DMS 273 (cell line): ENCODE data around the gene NEDD4L.
A peak's percentile ranks its signal among the peaks of the same experiment; 100 is the strongest.
"Not testable (repeated sequence)": the region's sequence is repeated elsewhere in the genome, so short reads cannot be mapped to it uniquely, and the experiment has no call there.

Experiments
- DNase-seq: peaks from one replicate; lab custom pipeline; 2025; ENCODE audit not compliant: unreplicated experiment; lab: John Stamatoyannopoulos, UW

The NEDD4L gene

DNA sequence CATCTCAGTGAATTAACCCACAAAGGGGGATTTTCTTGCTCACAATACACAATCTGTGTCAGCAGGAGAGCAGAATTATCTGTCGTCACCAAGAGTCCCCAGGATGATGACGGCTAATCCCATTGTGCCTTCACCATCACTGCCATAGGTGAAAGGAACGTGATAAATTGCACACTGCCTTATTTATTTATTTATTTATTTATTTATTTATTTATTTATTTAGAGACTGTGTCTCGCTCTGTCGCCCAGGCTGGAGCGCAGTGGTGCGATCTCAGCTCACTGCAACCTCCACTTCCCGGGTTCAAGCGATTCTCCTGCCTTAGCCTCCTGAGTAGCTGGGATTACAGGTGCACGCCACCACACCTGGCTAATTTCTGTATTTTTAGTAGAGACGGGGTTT is 238.8 kb downstream of the NEDD4L start:
- DNase-seq, result not testable (repeated sequence)

DNA sequence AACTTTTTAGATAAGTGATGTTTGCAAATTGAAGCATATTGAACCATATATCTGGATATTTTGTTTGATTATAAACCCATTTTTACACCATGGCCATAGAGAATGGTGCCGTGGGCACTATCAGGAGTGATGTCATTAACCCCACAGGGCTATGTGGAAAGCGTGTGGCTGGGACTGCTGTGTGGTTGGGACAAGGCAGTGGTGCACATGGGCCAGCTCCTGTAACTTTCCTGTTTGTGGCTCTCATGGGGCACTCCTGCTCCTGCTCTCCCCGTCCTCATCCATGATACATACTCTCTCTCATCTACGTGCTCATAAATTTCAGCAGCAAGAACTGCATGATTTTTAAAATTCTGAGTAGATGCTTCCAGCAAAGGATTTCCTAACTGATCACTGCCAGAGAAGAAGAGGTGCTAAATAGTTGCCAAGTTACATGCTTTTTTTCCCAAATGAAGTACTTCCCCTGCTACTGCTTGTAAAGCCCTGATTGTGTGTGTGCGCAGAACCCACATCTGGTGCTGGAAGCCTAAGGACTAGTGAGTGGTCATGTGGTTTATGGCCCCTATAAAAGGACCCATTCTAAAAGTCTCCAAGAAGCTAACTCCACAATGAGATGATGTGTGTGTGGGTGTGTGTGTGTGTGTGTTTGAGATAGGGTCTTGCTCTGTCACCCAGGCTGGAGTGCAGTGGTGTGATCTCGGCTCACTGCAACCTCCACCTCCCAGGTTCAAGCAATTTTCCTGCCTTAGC is 240.8 kb downstream of the NEDD4L start:
- no peak for DNase-seq

DNA sequence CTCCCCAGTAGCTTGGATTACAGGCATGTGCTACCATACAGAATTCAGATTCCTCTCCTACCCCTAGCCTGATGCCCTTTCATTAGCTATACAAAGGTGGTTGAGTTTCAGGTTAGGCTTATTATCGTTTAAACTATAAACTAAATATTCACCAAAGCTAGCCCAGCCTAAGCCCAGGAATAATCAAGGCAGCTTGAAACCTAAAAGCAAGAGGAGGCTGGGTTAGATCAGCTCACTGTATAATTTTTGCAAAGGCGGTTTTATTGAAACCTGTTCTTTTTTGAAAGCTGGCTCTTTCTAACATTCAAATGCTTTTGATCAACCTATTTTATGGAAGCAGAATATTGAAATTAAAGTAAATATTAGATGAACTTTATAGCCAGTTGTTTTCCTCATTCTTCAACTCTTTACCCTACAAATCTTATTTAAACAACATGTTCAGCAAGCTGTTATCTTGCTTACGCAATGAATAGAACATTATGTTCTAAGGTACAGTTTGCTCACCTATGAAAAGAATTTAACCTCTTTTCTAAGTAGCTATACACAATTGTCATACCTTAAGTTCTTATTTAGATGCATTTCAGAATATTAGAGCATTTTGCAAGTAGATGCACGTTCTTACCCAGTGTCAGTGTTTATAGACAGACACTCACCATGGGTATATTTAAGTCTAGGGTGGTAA is 241.6 kb downstream of the NEDD4L start:
- DNase-seq, result no peak

DNA sequence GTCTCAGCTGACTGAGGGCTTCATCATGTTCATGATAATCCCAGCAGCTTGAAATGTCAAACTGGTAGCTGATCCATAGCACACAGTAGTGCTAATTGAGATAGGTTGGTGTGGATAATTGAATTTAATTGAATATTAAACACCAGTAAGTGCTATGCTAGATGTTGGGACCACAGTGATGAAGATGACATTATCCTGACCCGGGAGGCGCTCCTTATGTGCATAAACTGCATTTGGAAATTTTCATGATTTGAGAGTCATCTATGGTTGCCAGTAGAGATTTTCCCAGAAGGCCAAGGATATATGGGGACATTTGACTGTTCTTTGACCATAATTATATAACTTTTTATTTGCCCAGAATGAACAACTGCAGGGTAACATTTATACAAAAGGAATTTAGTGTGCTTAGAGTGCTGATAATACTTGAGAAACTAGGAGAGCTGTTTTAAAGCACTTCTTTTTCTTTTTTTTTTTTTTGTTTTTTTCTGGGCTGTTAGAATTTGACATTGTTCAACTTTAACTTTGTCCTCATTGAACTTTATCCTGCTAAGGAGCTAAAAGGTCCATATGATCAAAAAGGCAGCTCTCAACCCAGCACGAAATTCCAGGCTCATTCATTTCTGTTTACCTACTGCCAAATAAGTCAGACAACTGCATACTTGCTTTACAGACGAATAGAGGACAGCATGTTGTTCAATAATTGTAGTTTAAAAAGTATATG is 242.8 kb downstream of the NEDD4L start:
- no peak for DNase-seq

DNA sequence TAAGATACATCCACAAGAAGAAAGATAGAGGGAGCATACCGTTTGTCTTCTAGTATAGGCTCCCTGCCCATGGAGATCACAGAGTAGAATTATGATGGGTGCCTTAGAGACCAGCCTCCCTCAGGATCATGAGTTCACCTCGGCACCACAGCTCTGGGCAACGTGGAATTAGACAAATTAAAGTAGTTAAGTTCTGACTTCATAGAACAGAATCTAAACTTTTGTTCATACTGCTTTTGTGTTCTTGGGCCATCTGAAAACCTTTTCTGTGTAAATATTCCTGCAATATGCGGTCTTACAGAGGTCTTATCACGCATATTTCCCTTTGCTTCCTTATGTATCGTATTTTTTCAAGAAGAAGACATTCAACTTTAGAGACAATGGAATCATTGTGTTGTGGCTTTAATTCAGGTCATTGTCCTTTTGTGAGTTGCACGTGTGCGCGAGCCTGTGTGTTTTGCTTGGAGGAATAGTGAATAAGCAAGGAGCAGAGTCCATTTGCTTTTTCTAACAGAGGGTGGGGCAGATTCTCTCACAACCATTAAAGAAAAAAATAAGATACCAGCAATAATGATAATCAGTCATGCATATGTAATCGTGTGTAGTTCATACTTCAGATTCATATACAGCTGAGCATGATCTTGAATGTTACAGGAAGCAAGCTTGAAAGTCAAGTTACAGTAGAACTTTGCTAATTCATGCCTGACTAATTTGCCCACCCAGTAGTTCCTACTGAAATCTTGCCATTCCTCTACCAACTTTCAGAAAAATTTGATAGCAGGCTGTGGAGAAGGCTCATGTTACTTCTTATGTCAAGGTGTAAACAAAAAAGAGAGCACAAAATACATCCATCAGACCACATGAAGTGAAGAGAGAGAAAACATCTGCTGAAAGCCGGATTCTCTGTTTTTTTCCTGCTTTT is 243.6 kb downstream of the NEDD4L start:
- no peak for DNase-seq

DNA sequence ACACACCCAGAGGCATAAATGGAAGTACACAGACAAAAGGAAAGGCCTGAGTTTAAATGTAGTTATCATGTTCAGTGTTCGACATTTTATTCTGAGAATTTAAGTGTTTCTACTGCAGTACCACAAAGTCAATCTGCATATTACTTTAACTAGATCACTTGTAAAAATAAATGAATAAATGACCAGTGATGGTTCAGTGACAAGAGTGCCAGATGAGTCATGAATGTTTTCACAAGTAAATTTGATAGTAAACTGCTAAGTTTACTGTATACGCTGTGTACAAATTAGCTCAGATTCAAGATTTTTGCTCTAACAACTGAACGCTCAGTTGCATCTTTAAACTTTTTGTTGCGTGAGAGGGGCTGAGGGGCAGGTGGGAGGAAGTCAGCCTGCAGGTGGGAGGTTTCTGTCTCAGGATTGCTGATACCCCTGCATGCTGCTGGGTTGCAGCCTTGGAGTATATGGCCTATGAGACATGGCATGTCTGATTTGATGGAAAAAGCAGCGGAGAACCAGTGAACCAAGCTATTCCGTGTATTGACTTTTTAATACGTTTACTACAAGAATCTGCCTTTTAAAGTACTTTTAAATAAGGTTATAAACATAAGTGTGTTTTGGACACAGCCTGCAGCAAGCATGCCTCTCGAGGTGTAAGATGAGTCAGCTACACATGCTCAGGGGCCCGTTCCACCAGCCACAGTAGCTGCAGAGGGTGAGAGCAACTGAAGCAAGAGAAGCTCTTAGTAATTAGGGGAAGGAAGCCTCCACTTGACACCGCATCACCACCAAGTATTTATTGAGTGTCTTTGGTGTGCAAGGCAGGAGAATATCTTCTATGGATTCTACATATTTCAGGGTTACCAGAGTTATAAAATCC is 245.1 kb downstream of the NEDD4L start:
- peak; percentile 4 for DNase-seq

DNA sequence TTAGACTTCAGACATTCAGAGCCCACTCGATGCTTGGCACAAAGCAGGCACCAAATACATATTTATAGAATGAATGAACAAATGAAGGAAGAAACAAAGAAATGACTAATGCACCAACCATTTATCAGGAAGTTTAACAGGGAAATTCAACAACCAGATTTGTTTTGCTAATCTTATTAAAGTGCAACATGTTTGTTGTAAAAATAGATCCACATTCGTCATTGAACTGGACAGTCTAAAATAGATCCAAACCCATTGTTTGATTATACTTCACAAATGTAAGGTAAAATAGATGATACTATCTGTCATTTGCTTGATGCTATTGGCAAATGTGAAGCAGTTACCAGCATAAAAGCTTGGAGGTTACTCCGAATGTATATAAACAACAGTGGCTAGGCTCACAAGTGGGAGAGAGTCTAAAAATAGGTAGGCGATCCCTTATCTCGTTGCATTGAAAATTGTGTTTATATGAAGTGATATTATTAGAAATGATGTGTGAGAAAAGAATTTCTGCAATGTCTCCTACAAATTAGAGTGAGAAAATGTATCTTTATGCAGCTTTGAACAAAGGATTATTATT is 246.2 kb downstream of the NEDD4L start:
- no peak for DNase-seq

DNA sequence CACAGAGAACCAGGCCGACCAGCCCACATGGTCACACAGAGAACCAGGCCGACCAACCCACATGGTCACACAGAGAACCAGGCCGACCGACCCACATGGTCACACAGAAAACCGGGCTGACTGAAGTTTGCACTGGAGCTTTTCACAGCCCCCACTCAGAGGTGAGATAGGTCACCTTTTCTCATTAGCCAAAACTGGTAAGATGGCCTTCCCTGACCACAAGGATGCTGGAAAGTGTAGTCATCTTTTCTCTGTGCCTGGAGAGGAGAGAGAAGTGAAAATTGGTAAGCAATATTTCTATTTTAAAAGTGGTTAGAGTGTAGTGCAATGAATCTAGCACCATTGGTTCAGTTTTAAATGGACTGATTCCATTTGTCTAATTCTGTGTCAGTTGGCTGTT is 247.1 kb downstream of the NEDD4L start:
- DNase-seq, result no peak

DNA sequence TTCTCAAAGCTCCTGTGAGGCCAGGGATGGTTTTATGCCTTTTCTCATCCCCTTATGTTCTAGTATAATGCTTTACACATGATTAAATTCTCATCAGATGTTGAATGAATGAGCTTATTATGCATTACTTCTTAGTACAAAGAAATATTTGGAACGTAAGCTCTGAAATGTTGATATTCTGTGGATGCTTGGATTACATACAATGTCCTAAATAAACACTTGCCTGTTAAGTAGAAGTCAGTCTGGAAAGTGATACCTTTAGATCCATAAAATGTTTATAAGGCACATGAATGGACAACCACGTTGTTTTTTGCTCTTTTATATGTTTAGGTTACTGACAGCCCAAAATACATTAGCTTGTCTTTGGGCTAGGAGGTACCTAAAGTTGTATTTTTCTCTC is 248.6 kb downstream of the NEDD4L start:
- no peak for DNase-seq

DNA sequence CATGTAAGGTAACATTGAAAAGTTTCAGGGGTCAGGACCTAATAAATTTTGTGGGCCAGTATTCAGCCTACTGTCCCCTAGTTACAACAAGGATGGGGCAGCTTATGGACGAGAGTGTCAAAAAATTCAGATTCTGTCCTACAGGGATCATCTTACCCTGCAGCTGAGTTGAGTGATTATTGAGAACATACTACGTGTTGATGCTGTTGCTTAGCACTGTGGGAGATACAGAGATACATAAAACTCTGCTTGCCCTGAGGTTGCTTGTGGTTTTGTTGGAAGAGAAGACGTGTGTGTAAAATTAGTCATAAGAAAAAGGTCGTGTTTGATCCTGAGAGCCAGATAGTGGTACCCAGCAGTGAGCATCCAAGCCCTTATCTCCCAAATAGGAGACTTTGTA is 253.2 kb downstream of the NEDD4L start:
- no peak for DNase-seq

DNA sequence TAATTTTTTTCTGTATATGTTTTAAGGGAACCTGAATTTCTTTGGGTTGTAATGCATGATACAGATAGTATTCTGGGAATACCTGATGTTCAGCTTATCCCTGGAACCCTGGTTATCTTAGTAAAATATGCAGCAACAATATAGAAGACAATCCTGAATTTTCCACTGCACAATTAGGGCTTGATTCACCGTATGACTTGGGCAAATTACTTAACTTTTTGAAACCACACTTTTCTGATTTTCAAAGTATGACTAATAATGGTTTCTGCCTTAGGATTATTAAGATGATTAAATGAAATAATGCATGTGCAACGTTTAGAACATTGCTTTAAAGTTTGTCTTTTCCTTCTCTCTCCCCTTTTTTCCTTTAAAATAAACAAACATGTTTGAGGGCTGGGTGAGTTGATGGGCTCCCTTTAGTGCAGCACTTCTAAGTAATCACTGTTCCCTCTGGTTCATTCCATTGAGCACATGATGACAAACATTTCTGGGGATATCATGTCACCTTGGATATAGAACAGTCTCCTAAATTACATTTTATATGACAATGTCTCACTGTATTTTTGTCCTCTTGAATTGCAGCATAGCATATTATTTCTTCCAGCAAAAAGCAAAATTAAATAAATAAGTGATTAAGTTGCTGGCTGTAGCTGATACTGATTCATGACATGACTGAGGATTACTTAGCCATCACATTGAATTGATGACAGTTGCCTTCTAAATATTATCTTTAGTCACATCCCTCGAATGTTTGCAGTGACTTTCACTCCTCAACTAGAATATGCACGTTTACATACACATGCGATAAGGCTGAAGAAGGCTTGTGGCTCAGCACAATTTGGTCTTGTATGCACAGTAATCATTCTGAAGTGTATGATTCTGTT is 254.5 kb downstream of the NEDD4L start:
- DNase-seq, result no peak

DNA sequence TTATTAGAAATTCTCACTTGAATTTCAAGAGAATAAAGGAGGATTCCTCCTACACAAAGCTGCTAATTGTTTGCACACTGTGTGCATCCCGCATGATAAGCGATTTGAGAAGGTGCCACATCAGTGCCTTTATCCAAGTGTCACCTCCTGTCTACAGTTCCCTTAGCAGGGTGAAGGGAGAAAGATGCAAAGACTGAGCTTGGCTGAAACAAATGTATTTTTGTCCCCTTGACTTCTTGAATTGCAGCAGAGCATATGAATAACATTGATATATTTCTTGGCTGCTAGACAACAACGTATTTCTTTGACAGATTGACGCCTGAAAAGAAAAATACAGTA is 255.1 kb downstream of the NEDD4L start:
- DNase-seq, result no peak

DNA sequence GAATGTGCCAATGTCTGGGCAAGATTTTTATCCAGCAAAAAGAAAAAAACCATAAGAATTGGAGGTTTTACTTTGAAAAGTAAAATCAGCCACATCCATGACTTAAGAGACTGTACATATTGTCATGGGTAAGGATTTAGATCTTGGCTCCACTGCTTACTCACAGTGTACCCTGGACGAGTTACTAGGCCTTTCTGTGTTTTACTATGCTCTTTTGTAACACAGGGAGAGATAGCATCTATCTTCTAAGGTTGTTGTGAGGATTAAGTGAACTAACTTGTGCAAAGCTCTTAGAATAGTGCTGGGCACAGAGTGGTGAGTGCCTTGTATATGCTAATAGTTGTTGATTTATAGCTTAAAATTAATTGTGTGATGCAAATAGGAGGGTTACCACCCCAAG is 255.9 kb downstream of the NEDD4L start:
- no peak for DNase-seq

DNA sequence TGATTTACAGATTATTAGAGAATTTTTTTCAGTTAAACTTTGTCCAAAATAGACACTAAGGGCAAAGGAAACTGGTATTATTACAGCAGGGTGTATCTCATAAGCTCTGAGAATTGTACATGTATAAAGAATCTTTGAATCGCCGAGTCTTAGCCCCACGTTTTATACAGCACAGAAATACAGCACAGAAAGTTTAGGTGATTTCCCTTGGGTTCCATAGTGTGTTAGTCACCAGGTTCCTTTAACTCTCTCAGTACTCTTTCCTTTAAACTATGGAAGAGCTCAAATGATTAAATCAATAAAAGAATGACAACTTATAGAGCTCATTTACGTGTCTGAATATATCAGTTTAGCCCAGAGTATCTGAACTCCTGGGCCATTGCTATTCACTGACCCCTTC is 256.8 kb downstream of the NEDD4L start:
- DNase-seq, result no peak

DNA sequence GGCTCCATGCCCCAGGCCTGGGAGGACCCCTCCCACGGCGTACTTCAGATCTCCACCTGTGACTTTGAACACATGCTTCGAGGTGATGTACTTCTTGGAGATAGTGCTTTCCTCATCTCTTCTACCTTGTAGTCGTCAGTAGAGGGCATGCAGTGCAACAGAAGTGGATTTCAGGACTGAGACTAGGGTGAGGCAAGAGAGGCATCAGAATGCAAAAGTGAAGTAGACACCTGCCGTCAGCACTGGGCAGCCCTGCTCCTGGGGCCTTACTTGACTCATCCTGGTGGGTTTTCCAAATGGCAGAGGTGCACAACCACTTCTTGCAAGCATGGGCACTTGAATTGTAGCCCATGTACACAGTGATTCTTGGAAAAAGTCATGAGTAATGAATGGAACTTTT is 258.8 kb downstream of the NEDD4L start:
- DNase-seq, result no peak

DNA sequence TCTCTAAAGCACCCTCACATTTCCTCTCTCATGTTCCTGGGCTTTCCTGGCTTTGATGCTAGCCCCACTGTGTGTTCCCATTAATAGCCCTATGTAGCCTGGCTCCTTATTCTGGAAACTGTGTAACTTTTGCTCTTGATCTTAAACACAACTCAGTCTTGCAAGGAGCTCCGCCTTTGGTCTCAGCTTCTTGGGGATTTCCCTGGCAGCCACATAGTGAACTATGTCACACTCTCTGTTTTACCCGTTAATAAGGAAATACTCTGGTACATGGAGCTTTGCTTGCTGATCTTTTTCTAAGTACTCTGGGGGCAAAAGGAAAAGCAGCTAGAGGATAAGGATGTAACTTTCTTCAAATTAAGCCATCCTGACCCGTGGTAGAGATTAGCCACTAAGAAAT is 259.3 kb downstream of the NEDD4L start:
- DNase-seq, result no peak

DNA sequence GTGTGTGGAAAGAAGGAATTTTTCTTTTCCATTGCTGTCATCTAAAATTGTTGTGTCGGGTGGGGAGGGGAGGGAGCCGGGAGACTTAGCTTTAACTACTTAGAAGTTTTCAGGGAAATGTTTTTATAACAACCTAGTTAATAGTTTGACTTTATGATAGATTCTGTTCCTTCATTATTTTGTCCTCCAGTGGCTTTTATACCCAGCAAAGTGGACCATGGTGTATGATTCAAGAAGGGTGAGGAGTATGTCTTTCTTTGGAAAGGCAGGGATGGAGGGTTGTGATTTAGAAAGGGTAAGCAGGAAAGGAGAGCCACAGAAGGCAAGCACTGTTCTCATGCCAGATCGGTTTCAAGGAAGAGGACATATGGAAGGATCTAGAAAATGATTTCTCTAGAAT is 261.8 kb downstream of the NEDD4L start:
- no peak for DNase-seq

DNA sequence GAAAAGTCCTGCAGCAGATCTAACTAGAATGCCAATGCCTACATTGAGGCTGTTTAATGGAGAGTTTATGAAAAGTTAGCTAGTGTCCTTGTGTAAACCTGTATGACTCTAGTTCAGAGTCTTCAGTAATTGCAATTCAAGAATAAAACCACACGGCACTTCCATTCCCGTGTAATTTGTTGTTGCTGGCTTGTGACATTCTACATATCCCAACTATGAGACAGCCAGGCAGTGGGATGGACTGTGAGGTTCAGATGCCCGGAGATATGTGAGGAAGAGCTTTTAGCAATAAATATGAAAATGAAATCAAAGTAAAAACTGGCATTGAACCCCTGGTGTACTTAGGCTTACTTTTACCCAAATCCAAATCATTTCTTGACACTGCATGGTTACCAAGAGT is 263.4 kb downstream of the NEDD4L start:
- DNase-seq, result no peak

DNA sequence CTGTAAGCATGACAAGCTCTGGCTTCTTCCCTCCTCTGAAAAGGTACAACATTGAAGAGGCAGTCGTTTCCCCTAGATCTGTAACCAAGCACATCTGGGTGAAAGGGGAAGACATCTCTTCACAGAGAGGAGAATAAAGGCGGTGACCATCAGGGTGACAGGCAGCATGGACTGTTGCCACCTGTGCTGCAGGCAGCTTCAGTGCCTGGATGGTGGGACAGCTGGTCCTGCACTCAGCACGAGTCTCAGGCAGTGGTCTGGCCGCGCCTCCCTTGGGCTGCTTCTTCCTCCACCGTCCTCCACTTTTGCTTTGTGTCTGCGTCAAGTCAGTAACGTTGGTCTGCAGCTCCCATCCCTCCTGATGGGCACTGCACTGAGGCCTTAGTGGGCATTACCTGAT is 264.4 kb downstream of the NEDD4L start:
- DNase-seq, result no peak
